DND-41 (cell line): Measurements from ENCODE around the gene CEMIP.

Experiments used
- CTCF ChIP-seq: IDR thresholded peaks from 2 replicates; pipeline ENCODE4 v1.5.1; 2012; ENCODE audit warnings: borderline replicate concordance, low read length, moderate library complexity, mild to moderate bottlenecking; ENCODE audit not compliant: poor library complexity, severe bottlenecking; ENCODE audit errors: extremely low read depth
- EZH2 ChIP-seq: IDR thresholded peaks from 3 replicates; pipeline ENCODE4 v1.6.1; 2012; ENCODE audit warnings: borderline replicate concordance, low read depth, mild to moderate bottlenecking, moderate library complexity, low read length, inconsistent platforms; ENCODE audit not compliant: severe bottlenecking

DNA sequence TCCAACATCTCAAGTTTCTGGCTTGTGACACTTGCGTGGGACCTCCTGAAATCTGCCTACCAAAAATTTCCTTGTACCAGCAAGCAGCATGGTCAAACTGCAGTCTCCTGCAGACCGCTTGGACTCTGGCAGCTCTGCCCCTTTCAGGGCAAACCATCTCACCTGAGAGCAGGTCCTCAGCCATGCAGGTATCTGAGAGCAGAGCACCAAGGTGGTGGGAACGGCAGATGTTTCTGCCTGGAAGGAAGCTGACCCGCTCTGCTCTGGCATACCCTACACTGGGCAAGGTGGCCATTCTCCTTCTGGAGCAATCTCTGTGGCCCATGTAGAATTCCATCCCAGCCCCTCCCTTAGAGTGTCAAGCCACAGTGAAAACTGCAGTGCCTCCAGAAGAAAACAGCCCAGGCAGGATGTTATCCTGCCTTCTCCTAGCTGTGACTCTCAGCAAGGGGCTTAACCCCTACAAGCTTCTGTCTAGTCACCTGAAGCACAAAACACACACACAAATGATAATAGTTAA, 188.9 kb downstream of the CEMIP start:
- no peak for TF ChIP-seq CTCF
- TF ChIP-seq EZH2, result no peak
